Measurements from ENCODE around the gene MYRIP.
"Not testable (repeated sequence)": the region's sequence is repeated elsewhere in the genome, so short reads cannot be mapped to it uniquely, and the experiment has no call there.

MYRIP gene

GRCh38 chr3:39819899-39820298 lies 10.5 kb downstream of the MYRIP start:
- no peak for TF ChIP-seq PPARA (CRISPR knock-in tag; IDR thresholded peaks at IDR 0.05; ENCODE audit: borderline replicate concordance)
- no peak for TF ChIP-seq ZNF70 (CRISPR knock-in tag; IDR thresholded peaks at IDR 0.05)
- no peak for TF ChIP-seq ISL1 (CRISPR knock-in tag; IDR thresholded peaks at IDR 0.05)
- no peak for TF ChIP-seq OSR1 (CRISPR knock-in tag; IDR thresholded peaks at IDR 0.05)
- no peak for TF ChIP-seq ZFP3 (CRISPR knock-in tag; IDR thresholded peaks at IDR 0.05)
- TF ChIP-seq SNAI2 (CRISPR knock-in tag; IDR thresholded peaks at IDR 0.05) = no peak
- TF ChIP-seq TSHZ2 (CRISPR knock-in tag; IDR thresholded peaks at IDR 0.05) = no peak
- TF ChIP-seq TCF4 (CRISPR knock-in tag; IDR thresholded peaks at IDR 0.05; ENCODE audit: borderline replicate concordance) = no peak
- TF ChIP-seq ZC3H10 (CRISPR knock-in tag; IDR thresholded peaks at IDR 0.05) = no peak
- TF ChIP-seq PATZ1 (CRISPR knock-in tag; IDR thresholded peaks at IDR 0.05; ENCODE audit: borderline replicate concordance) = no peak

GRCh38 chr3:39833764-39834163 lies 24.4 kb downstream of the MYRIP start:
- ATAC-seq = not testable (repeated sequence)

More at GRCh38 chr3:39819899-39820298, 10.5 kb downstream of the MYRIP start:
- no peak for ATAC-seq

GRCh38 chr3:39839484-39839883 lies 30.1 kb downstream of the MYRIP start:
- TF ChIP-seq ESRRG (CRISPR knock-in tag; IDR thresholded peaks at IDR 0.05) (no peak), ZFP30 (CRISPR knock-in tag; IDR thresholded peaks at IDR 0.05) (no peak), TOX (CRISPR knock-in tag; IDR thresholded peaks at IDR 0.05; ENCODE audit: borderline replicate concordance) (no peak), ZFP3 (CRISPR knock-in tag; IDR thresholded peaks at IDR 0.05) (no peak), CREB5 (CRISPR knock-in tag; IDR thresholded peaks at IDR 0.05; ENCODE audit: low read depth) (no peak), POU6F1 (CRISPR knock-in tag; IDR thresholded peaks at IDR 0.05; ENCODE audit: borderline replicate concordance, low read depth) (no peak), CSDC2 (CRISPR knock-in tag; IDR thresholded peaks at IDR 0.05) (no peak), TCF4 (CRISPR knock-in tag; IDR thresholded peaks at IDR 0.05; ENCODE audit: borderline replicate concordance) (no peak), GLIS3 (CRISPR knock-in tag; IDR thresholded peaks at IDR 0.05) (no peak), ISL1 (CRISPR knock-in tag; IDR thresholded peaks at IDR 0.05) (no peak), PATZ1 (CRISPR knock-in tag; IDR thresholded peaks at IDR 0.05; ENCODE audit: borderline replicate concordance) (no peak), ZNF8 (CRISPR knock-in tag; IDR thresholded peaks at IDR 0.05) (no peak), RARB (CRISPR knock-in tag; IDR thresholded peaks at IDR 0.05) (no peak), PPARA (CRISPR knock-in tag; IDR thresholded peaks at IDR 0.05; ENCODE audit: borderline replicate concordance) (no peak), OSR1 (CRISPR knock-in tag; IDR thresholded peaks at IDR 0.05) (no peak)
- ATAC-seq = no peak

GRCh38 chr3:39843440-39843839 lies 34.0 kb downstream of the MYRIP start:
- ATAC-seq = peak; percentile 82
- TF ChIP-seq POU6F1 (CRISPR knock-in tag; IDR thresholded peaks at IDR 0.05; ENCODE audit: borderline replicate concordance, low read depth) (0 out of 2 replicates have a peak, but pooled peaks have one; percentile 12), ISL1 (CRISPR knock-in tag; IDR thresholded peaks at IDR 0.05) (peak; percentile 94), PATZ1 (CRISPR knock-in tag; IDR thresholded peaks at IDR 0.05; ENCODE audit: borderline replicate concordance) (0 out of 2 replicates have a peak, but pooled peaks have one; percentile 28), ARNTL (CRISPR knock-in tag; IDR thresholded peaks at IDR 0.05; ENCODE audit: borderline replicate concordance, low read depth) (no peak), CSDC2 (CRISPR knock-in tag; IDR thresholded peaks at IDR 0.05) (peak; percentile 35; the same call in 1 of the 2 replicates), SNAI2 (CRISPR knock-in tag; IDR thresholded peaks at IDR 0.05) (0 out of 2 replicates have a peak, but pooled peaks have one; percentile 33), BACH2 (CRISPR knock-in tag; IDR thresholded peaks at IDR 0.05; ENCODE audit: borderline replicate concordance) (no peak)
